Esophagus muscularis mucosa (tissue), 4 donors: Measurements from ENCODE around the gene C12orf43. TPM values are rescaled to one million over a fixed set of nuclear protein-coding genes. Genes with fewer than 3 reads are reported as not detected.

Experiments used
- DNase-seq: peaks from one replicate; pipeline ENCODE4 v3.0.0-alpha.2; 2017; ENCODE audit errors: extremely low spot score
- H3K27ac ChIP-seq, 4 donors: fragments of 200-600 bp; sonication (generic); replicated peaks in 1 of 4; 1 replicate in 3 of 4; 2 replicates in 1 of 4; pipeline ENCODE4 v1.5.1; 2016 to 2019; ENCODE audit warnings: mild to moderate bottlenecking in 1 of 4
- H3K27me3 ChIP-seq, 4 donors: fragments of 200-600 bp; sonication (generic); one replicate each; pipeline versions ENCODE4 v1.5.1 to v1.6.0; 2016 to 2019
- H3K36me3 ChIP-seq, 4 donors: fragments of 200-600 bp; sonication (generic); one replicate each; pipeline ENCODE4 v1.5.1; 2016 to 2019
- H3K4me1 ChIP-seq, 4 donors: fragments of 200-600 bp; sonication (generic); one replicate each; pipeline ENCODE4 v1.5.1; 2016 to 2019
- H3K4me3 ChIP-seq, 4 donors: fragments of 200-600 bp; sonication (generic); 1 replicate in 2 of 4; 2 replicates in 2 of 4; pipeline ENCODE4 v1.5.1; 2016 to 2019; ENCODE audit warnings: mild to moderate bottlenecking in 4 of 4, moderate library complexity in 1 of 4
- H3K9me3 ChIP-seq, 4 donors: fragments of 200-600 bp; sonication (generic); 1 replicate in 3 of 4; 2 replicates in 1 of 4; pipeline ENCODE4 v1.5.1; 2016 to 2019
- EP300 ChIP-seq: sonication (generic); formaldehyde crosslinking; IDR thresholded peaks from one replicate; pipeline ENCODE4 v1.6.1; 2017; ENCODE audit warnings: antibody characterized with exemption
- POLR2A ChIP-seq: fragments of 450-650 bp; IDR thresholded peaks from one replicate; pipeline ENCODE4 v1.6.1; 2017; ENCODE audit warnings: antibody characterized with exemption, moderate library complexity, mild to moderate bottlenecking, low read depth
- POLR2AphosphoS5 ChIP-seq, 2 donors: sonication (generic); formaldehyde crosslinking; IDR thresholded peaks; one replicate each; pipeline ENCODE4 v1.6.1; 2017; ENCODE audit warnings: antibody characterized with exemption in 2 of 2
- WGBS: methylation state at CpG from one replicate; pipeline ENCODE4 v1.1.5; 2018; 5-methylcytosine and 5-hydroxymethylcytosine counted together
- intact Hi-C: fragments of 100-400 bp; cut with DNase I; formaldehyde crosslinking; loops from one replicate; pipeline ENCODE4 v1.15.1; 2023
- total RNA-seq, 4 donors: library from RNA; depleted of rRNA; stranded (reverse); fragments of >200 nt; gene quantifications; one replicate each; pipeline versions ENCODE4 v1.1.0 to v1.2.1, GENCODE V29; 2016
- TF ChIP-seq, protein P1 (sequence below), 3 experiments: fragments of 200-600 bp in 2 of 3; fragments of 450-650 bp in 1 of 3; sonication (generic) in 2 of 3; IDR thresholded peaks; one replicate each; pipeline ENCODE4 v1.5.1; 2017 to 2019; ENCODE audit warnings: antibody characterized with exemption in 3 of 3, mild to moderate bottlenecking in 2 of 3, moderate library complexity in 1 of 3

C12orf43 gene
- total RNA-seq, 4 donors from 2014 or later = 14.5 to 22.6 (median 18.5) TPM

DNA sequence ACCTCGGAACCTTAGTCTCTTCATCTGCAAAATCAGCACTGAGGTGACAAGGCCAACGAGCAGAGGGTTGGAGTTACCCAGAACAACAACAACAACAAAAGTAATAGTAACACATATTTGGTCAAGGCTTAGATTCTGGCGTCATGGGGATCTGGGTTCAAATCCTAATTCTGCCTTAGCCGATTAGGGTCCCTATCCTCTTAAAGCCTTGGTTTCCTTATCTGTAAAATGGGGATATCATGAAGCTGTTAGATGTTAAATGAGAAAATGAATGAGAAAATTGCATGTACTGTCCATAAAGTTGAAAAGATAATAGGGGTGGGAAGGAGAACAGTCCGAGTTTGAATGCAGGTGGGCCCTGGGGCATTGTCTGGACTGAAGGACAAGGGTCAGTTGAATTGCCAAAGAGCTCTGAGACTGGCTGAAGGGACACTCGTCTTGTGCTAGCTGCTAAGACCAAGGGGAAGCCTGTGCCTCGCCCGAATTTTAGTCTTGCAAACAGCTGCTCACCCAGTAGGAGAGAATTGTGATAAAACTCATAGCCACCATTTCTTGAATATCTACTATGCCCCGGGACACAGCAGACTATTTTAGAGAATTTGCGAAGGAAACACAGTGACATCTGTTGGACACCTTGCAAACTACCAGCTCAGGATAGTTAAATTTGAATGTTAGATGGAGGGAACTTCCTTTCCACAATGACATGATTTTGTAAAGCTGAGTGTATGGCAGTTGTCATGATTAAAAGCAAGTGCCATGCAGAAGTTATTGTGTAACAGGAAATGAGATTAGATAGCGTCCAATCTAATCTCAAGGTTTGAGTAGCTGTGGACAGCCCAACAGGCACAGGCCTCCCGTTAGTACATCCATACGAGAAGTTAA lies 44.7 kb downstream of the C12orf43 start:
- no peak overlapping the region for H3K27ac ChIP-seq
- DNase-seq = no peak
- H3K36me3 ChIP-seq = no peaks in the 10 kb centered on the region
- intact Hi-C loops = loop anchor here (2.0 to 5.0 kb wide), 2 partner anchors 324 to 387 kb away; no protein-coding TSS in a partner anchor
- no peaks in the 10 kb centered on the region for H3K9me3 ChIP-seq
- no peaks in the 10 kb centered on the region for H3K4me1 ChIP-seq
- TF ChIP-seq EP300 (no peak), POLR2A (no peak)
- TF ChIP-seq, protein P1, sequence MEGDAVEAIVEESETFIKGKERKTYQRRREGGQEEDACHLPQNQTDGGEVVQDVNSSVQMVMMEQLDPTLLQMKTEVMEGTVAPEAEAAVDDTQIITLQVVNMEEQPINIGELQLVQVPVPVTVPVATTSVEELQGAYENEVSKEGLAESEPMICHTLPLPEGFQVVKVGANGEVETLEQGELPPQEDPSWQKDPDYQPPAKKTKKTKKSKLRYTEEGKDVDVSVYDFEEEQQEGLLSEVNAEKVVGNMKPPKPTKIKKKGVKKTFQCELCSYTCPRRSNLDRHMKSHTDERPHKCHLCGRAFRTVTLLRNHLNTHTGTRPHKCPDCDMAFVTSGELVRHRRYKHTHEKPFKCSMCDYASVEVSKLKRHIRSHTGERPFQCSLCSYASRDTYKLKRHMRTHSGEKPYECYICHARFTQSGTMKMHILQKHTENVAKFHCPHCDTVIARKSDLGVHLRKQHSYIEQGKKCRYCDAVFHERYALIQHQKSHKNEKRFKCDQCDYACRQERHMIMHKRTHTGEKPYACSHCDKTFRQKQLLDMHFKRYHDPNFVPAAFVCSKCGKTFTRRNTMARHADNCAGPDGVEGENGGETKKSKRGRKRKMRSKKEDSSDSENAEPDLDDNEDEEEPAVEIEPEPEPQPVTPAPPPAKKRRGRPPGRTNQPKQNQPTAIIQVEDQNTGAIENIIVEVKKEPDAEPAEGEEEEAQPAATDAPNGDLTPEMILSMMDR (IDR thresholded peaks at IDR 0.05) = peak; percentile 69 to 77 (median 72)
- no peak overlapping the region for H3K4me3 ChIP-seq
- no peaks in the 10 kb centered on the region for H3K27me3 ChIP-seq
- 44% methylated on average over 13 of the region's 13 CpGs for WGBS

DNA sequence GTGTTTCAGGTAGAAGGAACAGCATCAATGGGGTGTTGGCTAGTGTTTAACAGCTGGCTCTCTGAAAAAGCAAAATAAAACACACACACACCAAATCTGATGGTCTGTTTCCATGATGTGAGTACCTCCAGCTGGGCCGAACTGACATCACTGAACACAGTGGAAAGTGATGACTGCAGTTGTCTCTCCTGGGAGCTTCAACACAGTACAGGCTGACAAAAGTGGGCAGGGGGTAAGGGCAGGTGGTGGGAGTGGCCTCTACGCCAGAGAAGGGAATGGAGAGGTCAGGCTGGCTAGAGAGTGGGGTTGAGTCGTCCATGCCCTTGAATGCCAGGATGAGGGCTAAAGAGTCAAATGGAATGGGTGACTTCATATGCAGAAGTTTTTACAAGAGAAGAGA lies 46.0 kb downstream of the C12orf43 start:
- no peaks in the 10 kb centered on the region for H3K4me1 ChIP-seq
- no peak overlapping the region for H3K27ac ChIP-seq
- TF ChIP-seq POLR2A (no peak), POLR2AphosphoS5 (IDR thresholded peaks at IDR 0.05) (no peak), EP300 (no peak)
- TF ChIP-seq, protein P1 (IDR thresholded peaks at IDR 0.05) = no peak
- 70% methylated on average over 3 of the region's 3 CpGs for WGBS
- no peaks in the 10 kb centered on the region for H3K36me3 ChIP-seq
- no peaks in the 10 kb centered on the region for H3K27me3 ChIP-seq
- intact Hi-C loops = loop anchor here (2.0 to 5.0 kb wide), 2 partner anchors 323 to 386 kb away; no protein-coding TSS in a partner anchor
- no peak for DNase-seq
- no peaks in the 10 kb centered on the region for H3K9me3 ChIP-seq
- H3K4me3 ChIP-seq = no peak overlapping the region

DNA sequence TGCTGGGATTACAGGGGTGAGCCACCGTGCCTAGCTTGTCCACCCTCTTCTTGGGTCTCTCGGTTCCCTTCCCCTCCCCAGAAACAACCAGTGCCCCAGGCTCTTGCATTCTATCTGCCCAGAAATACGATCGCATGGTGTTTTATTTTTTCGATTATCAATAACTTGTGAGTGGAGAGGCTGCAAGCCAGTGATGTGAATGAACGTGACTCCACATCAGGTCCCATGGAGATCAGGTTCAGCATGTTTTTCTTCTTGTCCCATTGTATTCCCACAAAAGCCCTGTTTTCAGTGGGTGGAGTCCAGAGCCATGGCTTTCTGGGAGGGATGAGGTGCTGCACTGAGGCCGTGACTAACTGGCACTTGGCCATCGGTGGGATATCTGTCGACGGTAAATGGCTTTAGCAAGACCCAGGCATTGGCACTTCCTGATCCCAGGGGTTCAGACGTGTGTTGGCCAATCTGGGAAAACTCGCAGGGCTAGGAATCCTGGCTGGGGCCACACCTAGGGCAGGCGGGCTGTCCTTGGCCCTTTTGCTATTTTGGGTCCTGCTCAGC lies 50.7 kb downstream of the C12orf43 start:
- H3K36me3 ChIP-seq = no peaks in the 10 kb centered on the region
- no peak overlapping the region for H3K4me3 ChIP-seq
- no peak overlapping the region for H3K27ac ChIP-seq
- intact Hi-C loops = no loop called here
- no peaks in the 10 kb centered on the region for H3K4me1 ChIP-seq
- DNase-seq = no peak
- WGBS = 68% methylated on average over 13 of the region's 13 CpGs
- no peaks in the 10 kb centered on the region for H3K9me3 ChIP-seq
- no peaks in the 10 kb centered on the region for H3K27me3 ChIP-seq
- no peak for TF ChIP-seq POLR2A
- TF ChIP-seq EP300 = no peak
- TF ChIP-seq, protein P1 (IDR thresholded peaks at IDR 0.05) = no peak
- TF ChIP-seq POLR2AphosphoS5 (IDR thresholded peaks at IDR 0.05) = no peak

DNA sequence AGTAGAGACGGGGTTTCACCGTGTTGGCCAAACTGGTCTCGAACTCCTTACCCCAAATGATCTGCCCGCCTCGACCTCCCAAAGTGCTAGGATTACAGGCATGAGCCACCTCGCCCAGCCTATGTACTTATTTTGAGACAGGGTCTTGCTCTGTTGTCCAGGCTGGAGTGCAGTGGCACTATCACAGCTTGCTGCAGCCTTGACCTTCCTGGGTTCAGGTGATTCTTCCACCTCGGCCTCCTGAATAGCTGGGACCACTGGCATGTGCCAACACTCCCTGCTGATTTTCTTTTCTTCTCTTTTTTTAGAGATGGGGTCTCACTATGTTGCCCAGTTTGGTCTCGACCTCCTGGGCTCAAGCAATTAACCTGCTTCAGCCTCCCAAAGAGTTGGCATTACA lies 52.0 kb downstream of the C12orf43 start:
- 89% methylated on average over 8 of the region's 8 CpGs for WGBS
- intact Hi-C loops = no loop called here

More for the DNA sequence above, 52.0 kb downstream of the C12orf43 start:
- no peak overlapping the region for H3K27ac ChIP-seq
- H3K36me3 ChIP-seq = no peaks in the 10 kb centered on the region
- DNase-seq = no peak
- H3K27me3 ChIP-seq = peaks cover 0 to 3% (median 0%) of the 10 kb centered on the region in 4 donors
- no peak overlapping the region for H3K4me3 ChIP-seq
- TF ChIP-seq EP300 (no peak), POLR2A (no peak), POLR2AphosphoS5 (IDR thresholded peaks at IDR 0.05) (no peak)
- TF ChIP-seq, protein P1 (IDR thresholded peaks at IDR 0.05) = no peak
- no peaks in the 10 kb centered on the region for H3K4me1 ChIP-seq
- H3K9me3 ChIP-seq = no peaks in the 10 kb centered on the region
